ENCODE data around the gene DUSP9. TPM values are rescaled to one million over a fixed set of nuclear protein-coding genes. Genes with fewer than 3 reads are reported as not detected.

Gene DUSP9
- total RNA-seq, 1 experiment from 2014 or later: 2.4 TPM

DNA sequence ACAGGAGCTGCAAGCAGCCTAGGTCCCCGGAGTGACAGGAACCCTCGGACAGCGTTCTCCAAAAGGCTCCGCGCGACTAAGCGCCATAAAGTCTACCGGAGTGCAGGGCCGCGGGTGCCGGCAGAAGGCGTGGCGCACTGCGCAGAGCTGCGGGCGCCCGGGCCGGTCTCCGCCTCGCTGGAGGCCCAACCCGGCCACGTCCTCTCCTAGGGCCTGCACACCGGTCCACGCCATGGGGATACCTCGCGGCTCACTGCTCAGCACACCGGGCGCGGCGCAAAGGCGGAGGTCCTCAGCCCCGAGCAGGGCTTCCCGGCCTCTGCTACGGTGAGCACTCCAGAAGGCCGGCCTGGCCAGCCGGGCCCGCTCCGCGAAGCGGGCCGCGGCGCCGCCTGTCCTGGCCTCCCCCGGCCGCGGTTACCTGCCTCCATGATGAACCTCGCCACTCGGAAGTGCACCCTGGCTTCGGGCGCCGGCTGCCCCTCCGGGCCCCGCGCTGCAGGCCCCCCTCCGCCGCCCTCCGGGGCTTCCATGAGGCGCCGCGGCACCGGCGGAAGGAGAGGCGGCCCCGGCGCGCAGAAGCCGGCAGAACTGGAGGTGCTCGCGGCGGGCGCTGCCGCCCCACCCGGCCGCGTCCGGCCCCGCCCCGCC is 48.3 kb upstream of the DUSP9 start, which contains the start of gene CCNQ:
Gene CCNQ (minus strand): TSS at position 599 of the 651 bp plus-strand sequence. CDS start 66 bp downstream, at position 533.
- Histone ChIP-seq H2AFZ (ENCODE audit: low read length) (no peak within 1 kb of the TSS), H3K27ac (ENCODE audit: insufficient read length, low read depth, low read length) (no peak within 1 kb of the TSS), H4K91ac (ENCODE audit: insufficient read length, low read depth, low read length) (no peak within 1 kb of the TSS), H3K4ac (ENCODE audit: low read depth, low read length) (no peak within 1 kb of the TSS), H2BK120ac (ENCODE audit: low read depth, low read length, poor library complexity, severe bottlenecking) (no peak within 1 kb of the TSS), H3K79me2 (ENCODE audit: insufficient read depth, low read length) (no peaks in the 10 kb centered on the region), H3K4me2 (ENCODE audit: insufficient read depth, insufficient read length, low read length) (peak within 1 kb of the TSS; percentile 89), H3K56ac (ENCODE audit: insufficient read length, low read depth, low read length) (no peak within 1 kb of the TSS), H3K18ac (ENCODE audit: insufficient read length, low read depth, low read length) (no peak within 1 kb of the TSS), H2AK5ac (ENCODE audit: insufficient read length, low read length) (no peak within 1 kb of the TSS), H3K79me1 (ENCODE audit: insufficient read depth, low read depth, low read length, poor library complexity, severe bottlenecking) (no peaks in the 10 kb centered on the region), H3K4me1 (ENCODE audit: insufficient read depth, low read length) (no peaks in the 10 kb centered on the region), H4K20me1 (ENCODE audit: control insufficient read depth, insufficient read depth, insufficient read length) (peaks cover 2% of the 10 kb centered on the region), H3K14ac (ENCODE audit: insufficient read depth, low read length) (no peak within 1 kb of the TSS), H2BK20ac (ENCODE audit: low read depth, low read length, poor library complexity, severe bottlenecking) (no peak within 1 kb of the TSS), H3T11ph (ENCODE audit: low read length) (no peak within 1 kb of the TSS), H3K9me3 (ENCODE audit: control insufficient read depth, low read depth, low read length) (peaks cover 33% of the 10 kb centered on the region), H2BK15ac (ENCODE audit: low read depth, low read length) (no peak within 1 kb of the TSS), H3K23ac (ENCODE audit: insufficient read length, low read depth, low read length) (no peak within 1 kb of the TSS), H3K23me2 (ENCODE audit: insufficient read length, low read depth, low read length, poor library complexity, severe bottlenecking) (peaks cover 14% of the 10 kb centered on the region), H3K9ac (ENCODE audit: extremely low read depth, insufficient read length, low read length) (no peak within 1 kb of the TSS), H2BK5ac (ENCODE audit: insufficient read length, low read length) (no peak within 1 kb of the TSS), H4K5ac (ENCODE audit: insufficient read length, low read depth, low read length) (no peak within 1 kb of the TSS), H3K27me3 (ENCODE audit: insufficient read depth, low read length) (no peaks in the 10 kb centered on the region), H4K8ac (replicated peaks; ENCODE audit: insufficient read length, low read depth, low read length) (no peak within 1 kb of the TSS), H2BK12ac (ENCODE audit: insufficient read length, low read depth, low read length) (no peak within 1 kb of the TSS)
- H3K27me3 Mint-ChIP-seq (ENCODE audit: low read depth): peaks cover 19% of the 10 kb centered on the region
- peak; percentile 33 for DNase-seq
- peaks cover 11 to 26% (median 24%) of the 10 kb centered on the region in 3 experiments for H3K36me3 Mint-ChIP-seq (ENCODE audit: insufficient read depth in 1 of 3, low read depth in 3 of 3)
- peaks cover 77% of the 10 kb centered on the region in 2 experiments for H3K9me3 Mint-ChIP-seq
- peaks cover 8 to 10% of the 10 kb centered on the region in 2 experiments for H3K4me1 Mint-ChIP-seq
- H3K4me3 Mint-ChIP-seq: peak within 1 kb of the TSS; percentile 76 to 87
- TF ChIP-seq, protein P1, sequence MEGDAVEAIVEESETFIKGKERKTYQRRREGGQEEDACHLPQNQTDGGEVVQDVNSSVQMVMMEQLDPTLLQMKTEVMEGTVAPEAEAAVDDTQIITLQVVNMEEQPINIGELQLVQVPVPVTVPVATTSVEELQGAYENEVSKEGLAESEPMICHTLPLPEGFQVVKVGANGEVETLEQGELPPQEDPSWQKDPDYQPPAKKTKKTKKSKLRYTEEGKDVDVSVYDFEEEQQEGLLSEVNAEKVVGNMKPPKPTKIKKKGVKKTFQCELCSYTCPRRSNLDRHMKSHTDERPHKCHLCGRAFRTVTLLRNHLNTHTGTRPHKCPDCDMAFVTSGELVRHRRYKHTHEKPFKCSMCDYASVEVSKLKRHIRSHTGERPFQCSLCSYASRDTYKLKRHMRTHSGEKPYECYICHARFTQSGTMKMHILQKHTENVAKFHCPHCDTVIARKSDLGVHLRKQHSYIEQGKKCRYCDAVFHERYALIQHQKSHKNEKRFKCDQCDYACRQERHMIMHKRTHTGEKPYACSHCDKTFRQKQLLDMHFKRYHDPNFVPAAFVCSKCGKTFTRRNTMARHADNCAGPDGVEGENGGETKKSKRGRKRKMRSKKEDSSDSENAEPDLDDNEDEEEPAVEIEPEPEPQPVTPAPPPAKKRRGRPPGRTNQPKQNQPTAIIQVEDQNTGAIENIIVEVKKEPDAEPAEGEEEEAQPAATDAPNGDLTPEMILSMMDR (conservative IDR thresholded peaks at IDR 0.05): no peak
- no peak within 1 kb of the TSS; a peak in 1 of 7 replicates for H3K27ac Mint-ChIP-seq
- WGBS (ENCODE audit: extremely low coverage, insufficient read length, low lambda C conversion rate): no CpG with 5 or more reads among the region's 79 CpGs
